Activated CD4-positive, alpha-beta T cell treated with anti-CD3 and anti-CD28 coated beads for 24 hours (primary cell): ENCODE results near the gene CDH11.

Experiments used
- DNase-seq, 2 donors: peaks; one replicate each; pipeline ENCODE4 v3.0.0-alpha.2; 2020; ENCODE audit warnings: low read depth in 2 of 2

Gene CDH11

DNA sequence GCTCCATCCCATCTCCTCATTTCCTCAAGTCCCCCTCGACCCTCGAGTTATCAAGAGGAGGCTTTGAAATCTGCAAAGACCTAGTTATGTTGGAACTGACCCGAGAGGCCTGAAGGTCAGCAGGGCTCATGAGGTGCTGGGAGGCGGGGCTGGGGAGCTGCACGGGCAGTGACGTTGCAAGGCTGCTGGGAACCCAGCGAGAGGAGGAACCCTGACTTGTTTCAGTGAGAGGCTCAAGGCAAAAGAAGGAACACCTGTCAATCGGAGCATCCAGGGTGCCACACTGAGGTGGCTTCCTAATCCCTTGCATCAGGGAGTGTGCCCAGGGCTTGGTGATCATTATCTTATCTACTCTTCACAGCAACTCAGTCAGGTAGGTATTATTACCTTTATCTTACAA lies 86.9 kb downstream of the CDH11 start:
- DNase-seq, result no peak

DNA sequence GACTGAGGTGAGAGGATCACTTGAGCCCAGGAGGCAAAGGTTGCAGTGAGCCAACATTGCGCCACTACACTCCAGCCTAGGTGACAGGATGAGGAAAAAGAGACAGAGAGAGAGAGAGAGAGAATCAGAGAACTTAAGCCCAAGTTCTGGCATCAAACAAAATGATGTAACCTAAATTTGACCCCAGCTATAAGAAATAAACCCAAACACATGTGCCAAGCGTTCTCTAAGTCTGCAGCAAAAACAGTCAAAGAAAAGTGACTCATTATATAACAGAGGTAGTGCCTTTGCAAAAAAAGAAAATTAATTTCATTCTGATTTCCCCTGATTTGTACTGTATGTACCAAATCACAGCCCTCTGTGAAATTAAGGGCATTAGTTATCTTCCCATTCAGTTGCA lies 89.5 kb downstream of the CDH11 start:
- no peak for DNase-seq

DNA sequence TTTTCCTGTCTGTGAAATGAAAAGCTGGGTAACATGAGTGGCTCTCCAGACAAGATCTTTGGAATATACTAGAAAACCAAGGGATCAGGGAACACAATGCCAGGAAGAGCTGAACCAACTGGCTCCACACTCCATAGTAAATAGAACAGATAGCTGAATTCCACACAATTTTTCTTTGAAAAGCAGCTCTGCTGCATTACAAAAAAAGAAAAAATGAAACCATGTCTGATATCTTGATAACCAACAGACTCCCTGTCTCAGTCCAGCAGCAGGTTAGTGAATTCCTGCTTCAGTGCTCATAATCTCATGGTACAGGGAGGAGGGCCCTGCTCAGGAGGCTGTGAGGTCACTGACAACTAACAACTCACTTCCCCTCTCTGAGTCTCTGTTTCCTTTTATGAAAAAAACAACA lies 97.1 kb downstream of the CDH11 start:
- no peak for DNase-seq

DNA sequence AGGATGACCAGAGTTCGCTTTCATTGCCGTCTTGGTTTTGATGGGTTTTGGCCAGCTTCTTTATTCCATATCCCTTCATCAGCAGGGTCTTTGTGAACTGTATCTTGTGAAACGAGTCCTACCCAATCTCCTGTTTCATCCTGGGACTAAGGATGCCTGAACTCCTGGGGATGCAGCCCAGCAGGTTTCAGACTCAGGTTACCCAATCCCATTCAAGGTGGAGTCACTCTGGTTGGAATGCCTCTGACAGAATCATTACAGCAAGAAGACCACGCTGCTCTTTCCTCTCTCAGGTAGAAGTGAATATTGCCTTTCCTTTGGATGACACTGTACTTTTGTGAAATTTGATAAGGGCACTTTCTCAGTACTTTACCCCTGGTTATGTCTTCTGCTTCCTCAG lies 98.1 kb downstream of the CDH11 start:
- no peak for DNase-seq

DNA sequence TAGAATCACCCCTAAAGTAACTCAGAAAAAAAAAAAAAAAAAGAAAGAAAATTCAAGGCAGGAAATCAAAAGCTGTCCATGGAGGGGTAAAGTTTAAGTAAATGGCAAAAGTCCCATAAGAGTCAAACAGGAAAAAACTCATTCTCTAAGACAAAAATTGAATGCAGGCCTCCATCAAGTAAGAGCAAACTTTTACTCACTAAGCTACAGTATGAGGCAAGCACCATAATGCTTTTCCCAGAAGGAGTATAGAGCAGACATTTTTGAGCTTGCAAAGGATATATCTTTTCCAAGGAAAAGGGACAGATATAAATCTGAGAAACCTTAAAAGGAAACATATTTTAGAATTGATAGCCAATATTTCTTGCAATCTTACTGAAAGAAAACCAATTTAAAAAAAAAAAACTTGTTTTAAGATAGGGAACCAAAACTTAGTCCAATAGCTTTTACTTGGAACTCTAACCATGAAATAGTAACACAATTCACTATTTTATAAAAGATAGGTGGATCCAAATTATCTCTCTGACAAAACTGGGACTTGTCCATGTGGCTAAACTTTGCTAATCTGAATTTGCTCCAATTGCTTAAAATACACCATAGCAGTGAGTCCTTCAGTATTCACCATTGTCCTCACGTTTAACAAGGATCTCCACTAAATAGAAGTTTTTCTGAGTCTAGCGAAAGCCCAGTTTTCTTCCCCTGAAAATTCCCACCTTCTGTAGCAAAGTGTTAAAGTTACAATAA lies 99.8 kb downstream of the CDH11 start:
- DNase-seq, result no peak

DNA sequence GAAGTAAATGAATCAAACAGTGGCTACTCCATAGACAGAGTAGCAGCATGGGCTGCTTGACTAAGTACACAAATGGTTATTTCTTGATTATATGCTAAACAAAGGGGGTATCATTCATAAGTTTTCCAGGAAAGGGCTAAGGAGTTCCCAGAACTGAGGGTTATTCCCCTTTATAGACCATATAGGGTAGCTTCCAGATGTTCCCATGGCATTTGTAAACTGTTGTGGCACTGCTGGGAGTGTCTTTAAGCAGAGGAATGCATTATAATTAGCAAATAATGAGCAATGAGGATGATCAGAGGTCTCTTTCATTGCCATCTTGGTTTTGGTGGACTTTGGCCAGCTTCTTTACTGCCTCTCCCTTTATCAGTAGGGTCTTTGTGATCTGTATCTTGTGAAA lies 105.1 kb downstream of the CDH11 start:
- DNase-seq, result no peak

DNA sequence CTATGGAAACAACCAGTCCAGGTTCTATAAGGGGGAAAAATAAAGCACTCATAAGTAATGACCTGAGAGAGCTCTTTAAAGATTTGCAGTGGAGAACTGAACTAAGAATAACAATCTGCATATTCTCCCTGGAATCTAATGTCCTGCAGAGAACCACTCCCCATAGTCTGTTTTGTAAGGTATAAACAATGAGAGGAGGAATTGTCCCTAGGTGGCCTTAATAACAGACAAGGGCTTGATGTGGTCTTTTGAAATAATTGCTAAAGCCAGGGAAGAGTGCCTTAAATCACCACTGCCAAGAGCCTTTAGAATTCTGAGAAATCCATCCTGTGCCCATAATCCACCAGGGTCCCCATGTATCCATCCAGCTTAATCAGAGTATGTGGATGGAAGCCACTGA lies 106.3 kb downstream of the CDH11 start:
- no peak for DNase-seq

DNA sequence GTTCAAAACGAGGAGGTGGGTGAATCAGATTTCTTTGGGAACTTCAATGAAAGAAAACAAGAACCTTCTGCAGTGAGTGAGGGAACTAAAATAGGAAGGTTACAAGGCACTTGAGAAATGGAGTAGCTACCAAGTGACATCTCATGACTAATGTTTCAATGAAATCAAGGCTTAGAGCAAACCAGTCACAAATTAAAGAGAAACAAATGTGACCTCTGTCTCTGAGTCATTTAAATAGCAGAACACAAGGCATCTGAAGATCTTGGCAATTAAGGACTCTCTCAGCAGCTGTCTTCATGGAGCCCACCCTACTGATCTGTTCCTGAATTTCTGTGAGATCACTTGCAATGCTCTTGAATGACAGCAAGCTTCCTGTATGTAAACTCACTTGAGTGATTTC lies 109.5 kb downstream of the CDH11 start:
- DNase-seq, result no peak

DNA sequence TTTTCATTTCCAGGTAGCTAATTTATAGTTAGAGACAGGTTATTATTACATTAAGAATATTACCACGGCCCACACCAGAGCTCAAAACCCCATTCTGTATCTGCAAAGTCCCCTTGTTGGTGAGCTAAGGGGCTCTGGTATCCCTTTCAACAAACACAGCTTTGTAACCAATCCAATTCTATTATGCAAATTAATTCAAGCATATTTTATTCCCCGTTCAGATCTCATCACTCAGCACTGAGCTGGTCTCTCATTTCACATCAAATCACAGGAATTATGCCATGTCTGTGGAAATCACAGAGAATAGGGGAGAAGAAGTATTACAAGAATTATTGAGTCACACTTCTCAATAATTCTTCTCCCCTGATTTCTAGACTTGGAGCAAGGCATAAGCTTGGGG lies 111.7 kb downstream of the CDH11 start:
- DNase-seq, result no peak

DNA sequence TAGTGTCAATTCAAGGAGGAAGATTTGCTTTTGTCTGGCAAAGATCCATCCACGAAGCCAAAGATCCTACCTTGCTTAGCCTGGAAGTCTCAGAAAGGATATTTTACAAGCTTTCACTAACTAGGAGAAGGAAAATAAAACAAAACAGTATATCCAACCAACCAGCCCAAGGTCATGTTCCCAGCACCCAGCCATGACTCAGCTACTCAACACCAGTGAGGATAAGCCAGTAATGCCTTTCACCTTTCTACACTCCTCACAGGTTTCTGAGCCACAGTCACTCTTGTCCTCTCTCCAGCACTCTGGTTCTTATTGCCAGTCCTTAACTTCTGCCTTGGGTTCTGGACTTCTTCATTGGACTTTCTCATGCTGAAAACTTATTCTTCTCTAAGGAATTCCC lies 116.2 kb downstream of the CDH11 start:
- DNase-seq, result no peak

DNA sequence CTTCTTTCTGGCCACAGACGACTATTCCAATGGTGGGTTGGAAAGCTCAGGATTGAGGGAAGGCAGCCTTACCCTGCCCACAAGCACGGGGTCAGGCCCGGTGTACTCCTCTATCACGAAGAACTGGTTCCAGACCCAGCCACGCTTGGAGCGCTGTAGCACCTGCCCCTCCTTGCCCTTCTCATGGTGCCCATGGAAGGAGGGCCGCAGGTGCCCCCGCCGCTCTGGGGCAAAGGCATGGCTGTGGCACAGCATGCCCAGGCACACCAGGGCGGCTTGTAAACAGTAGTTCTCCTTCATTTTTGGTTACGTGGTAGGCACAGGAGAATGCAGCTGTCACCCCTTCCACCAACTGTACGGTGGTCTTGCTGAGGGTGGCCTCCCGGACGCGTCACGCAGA lies 117.3 kb downstream of the CDH11 start:
- DNase-seq, result no peak

DNA sequence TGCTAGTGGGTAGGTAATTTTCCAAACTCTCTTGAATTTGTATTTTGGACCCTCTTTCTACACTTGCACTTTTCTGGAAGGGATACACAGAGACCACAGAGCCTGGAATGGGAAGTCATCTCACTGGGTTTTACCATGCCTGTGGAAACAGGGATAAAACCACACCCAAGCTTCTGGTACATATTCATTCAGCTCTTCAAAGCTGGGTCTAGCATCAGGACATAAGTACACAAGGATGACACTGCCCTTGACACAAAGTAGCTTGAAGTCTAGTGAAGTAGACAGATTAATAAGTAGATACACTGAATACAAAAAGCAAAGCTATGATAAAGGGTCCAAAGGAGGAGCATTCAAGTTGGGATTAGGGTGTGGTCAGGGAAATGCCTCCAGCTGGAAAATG lies 118.2 kb downstream of the CDH11 start:
- DNase-seq, result no peak

DNA sequence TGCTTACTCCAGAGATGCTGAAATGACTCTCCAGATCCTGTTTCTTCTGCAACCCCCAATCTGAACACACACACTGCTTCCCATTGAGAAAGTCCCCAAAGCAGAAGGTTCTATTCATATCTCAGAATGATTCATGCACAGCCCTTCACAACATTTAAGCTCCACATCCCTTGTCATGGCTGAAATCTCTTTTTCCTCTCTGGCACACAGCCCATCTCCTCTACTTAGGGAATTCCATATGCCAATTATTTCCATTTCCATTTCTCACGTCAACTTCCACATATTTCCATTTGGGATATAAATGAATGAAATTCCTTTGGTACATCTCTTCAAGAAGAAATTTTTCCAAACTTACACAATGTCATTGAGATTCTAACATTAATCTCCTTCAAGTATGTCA lies 119.6 kb downstream of the CDH11 start:
- no peak for DNase-seq

DNA sequence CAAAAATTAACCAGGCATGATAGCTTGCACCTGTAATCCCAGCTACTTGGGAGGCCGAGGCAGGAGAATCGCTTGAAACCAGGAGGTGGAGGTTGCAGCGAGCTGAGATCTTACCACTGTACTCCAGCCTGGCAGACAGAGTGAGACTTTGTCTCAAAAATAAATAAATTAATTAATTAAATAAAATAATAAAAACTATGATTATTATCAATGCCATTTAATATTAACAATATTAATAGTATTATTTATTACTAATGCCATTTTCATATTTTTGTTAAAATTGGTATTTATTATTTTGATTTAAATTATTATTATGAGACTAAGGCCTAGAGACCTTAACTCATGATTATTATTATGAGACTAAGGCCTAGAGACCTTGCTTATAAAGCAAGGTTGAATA lies 121.2 kb downstream of the CDH11 start:
- DNase-seq, result no peak

DNA sequence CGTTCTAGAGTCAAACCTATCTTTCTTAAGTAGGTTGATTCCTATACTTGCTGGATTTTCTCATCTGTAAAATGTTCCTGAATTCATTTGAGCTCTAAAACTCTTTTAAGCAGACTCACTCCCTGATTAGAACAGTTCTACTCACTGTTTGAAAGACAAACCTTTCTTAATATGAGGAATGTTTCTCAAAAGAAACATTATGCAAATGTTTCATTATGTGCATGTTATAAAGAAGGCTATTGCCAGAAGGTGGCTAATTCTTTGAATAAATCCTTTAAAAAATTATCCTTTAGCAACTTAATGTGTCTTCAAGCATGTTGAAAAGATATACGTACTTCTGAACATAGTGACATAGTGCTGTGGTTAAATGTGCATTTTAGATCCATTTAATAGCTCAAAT lies 124.1 kb downstream of the CDH11 start:
- DNase-seq, result no peak

DNA sequence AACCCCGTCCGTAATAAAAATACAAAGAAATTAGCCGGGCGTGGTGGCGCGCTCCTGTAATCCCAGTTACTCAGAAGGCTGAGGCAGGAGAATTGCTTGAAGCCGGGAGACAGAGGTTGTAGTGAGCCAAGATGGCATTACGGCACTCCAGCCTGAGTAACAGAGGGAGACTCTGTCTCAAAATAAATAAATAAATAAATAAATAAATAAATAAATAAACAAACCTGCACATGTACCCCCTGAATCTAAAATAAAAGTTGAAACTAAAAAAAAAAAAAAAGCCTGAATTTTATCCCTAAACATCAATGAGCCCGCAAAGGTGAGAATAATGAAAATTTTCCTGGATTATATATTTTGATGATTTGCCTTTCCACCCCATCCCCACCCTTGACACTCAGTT lies 124.7 kb downstream of the CDH11 start:
- no peak for DNase-seq

DNA sequence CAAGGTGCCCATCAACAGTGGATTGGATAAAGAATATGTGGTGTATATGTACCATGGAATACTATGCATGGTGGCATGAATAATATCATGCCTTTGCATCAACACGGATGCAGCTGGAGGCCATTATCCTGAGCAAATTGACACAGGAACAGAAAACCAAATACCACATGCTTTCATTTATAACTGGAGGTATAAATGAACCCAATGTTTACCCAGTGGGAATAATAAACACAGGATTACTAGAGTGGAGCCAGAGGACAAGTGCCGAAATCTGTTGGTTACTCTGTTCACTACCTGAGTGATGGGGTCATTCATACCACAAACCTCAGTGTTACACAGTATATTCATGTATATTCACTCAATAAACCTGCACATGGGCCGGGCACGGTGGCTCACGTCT lies 125.2 kb downstream of the CDH11 start:
- no peak for DNase-seq

DNA sequence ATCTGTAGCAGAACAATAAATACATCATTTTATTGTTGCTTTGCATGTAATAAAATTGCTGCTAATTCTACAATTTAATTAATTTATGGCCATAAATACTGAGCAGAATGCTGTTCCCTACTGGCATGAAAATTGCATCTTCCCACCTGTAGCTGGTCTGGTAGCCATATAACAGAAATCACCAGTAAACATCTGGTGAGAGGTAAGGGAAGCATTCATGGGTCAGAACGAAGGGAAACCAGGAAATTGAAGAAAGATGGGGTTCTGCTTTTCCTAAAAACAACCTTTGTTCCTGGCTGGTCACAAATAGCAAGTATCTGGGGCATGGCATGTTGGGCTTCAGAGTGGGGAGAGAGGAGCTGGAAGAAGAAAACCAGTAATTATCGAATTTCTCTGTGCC lies 128.4 kb downstream of the CDH11 start:
- no peak for DNase-seq

DNA sequence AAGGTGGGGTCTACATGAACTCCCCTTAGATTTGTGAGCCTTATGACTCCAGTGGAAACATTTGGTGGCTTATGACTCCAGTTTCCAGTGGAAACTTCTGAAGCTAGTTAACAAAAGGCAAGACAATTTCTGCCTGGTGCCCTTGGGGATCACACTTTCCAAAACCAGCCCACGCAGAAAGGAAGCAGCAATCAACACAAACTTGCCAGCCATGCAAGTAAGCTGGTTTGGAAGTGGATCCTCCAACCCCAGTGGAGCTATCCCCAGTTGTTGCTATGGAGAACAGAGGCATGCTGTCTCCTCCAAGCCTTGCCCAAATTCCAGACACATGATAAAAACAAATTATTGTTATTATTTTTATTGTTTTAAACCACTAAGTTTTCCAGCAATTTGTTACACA lies 130.9 kb downstream of the CDH11 start:
- DNase-seq, result no peak

DNA sequence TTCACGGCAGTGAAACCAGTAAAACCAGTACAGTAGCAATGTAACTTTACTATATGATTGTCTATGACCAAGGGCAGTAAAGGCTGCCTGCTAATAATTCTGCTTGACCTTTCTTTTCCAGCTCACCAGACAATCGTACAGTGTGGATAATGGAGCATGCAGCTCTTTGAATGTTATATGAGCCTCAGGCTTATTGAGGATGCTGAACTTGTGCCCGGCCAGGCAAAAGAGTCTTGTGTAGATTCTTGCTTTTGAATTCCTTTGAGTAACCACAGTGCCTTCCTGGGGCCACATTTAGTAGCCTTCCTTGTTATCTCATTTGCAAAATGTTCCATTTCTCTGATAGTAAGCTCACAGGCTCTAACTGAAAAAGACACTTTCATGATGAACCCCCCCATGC lies 131.8 kb downstream of the CDH11 start:
- DNase-seq, result no peak

DNA sequence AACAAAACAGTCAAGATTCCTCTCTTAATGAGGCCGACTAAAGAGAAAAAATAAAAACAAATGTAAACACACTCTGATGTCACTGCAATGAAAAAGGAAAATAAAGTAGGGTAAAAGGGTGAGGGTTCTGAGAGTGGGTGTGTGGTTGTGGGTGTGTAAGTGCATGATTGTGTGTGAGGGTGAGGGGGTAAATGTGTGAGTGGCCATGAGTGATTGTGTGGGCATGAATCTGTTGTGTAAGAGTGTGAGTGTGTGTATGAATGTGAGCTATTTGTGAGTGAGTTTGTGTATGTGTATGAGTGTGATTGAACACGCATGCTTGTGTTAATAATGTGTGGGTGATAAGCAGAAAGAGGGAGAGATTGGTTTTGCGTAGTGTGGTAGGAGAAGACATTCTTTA lies 132.8 kb downstream of the CDH11 start:
- no peak for DNase-seq

DNA sequence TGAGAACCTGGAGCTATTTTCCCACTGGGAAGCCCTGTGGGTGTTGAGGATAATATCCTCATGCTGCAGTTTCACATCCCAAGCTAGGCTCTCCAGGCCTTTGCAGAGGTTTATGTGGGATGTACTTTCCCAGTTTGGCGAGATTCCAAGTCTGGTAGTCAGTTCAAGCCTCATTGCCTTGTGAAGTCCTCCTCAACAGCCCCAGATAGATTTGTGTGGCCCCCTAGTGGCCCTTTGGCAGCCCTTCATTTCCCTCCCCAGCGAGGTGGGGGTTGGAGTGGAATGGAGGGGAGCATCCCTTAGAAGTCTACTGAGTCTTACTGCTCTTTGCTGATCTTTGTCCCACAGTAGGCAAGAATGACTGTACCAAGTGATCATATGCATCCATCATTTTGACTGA lies 137.9 kb downstream of the CDH11 start:
- no peak for DNase-seq

DNA sequence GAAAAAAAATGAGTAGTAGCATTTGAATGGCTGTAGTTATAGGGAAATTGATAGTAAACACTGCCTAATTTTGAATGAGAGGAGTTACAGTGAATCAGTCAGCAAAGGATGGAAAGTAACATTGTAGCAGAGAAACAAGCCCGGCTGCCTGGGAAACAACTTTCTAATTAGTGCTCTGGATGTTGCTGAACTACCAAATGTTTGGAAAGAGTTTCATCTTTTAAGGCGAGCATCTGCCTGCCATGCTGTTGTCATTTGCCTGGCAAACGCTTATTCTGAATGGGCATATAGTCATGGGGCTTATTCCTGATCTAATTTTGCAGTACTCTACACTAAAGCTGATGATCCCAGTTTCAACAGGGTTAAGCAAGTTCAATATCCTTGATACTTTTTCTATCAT lies 138.6 kb downstream of the CDH11 start:
- DNase-seq, result no peak

DNA sequence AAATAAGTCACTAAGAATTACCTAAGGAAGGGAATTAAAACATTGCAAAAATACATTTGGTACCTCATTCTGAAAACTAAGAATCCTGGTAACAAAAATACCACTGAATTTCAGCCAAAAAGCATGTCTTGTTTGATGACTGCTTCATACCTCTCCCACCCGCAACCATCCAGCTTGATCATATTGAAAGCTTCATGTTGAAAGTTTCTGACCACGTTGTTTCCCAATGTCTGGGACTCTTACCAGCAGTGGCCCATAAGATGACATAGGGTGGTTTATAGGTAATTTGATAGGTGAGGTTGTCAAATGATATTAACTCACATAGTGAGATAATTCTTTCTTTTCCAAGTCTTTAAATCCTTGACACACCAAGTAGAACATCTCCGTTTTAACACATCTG lies 139.3 kb downstream of the CDH11 start:
- no peak for DNase-seq
